NCI-H128 (cell line): Measurements from ENCODE around the gene AFAP1L1.
A peak's percentile ranks its signal among the peaks of the same experiment; 100 is the strongest.

Experiments used
- DNase-seq: peaks from one replicate; lab custom pipeline; 2025; ENCODE audit not compliant: unreplicated experiment; lab: John Stamatoyannopoulos, UW

Gene AFAP1L1

GRCh38 chr5:149283626-149284480 lies 12.2 kb downstream of the AFAP1L1 start:
- peak; percentile 14 for DNase-seq

- DNase-seq = no peak
Measured at GRCh38 chr5:149284501-149284900, 12.8 kb downstream of the AFAP1L1 start.

GRCh38 chr5:149285153-149285552 lies 13.5 kb downstream of the AFAP1L1 start:
- DNase-seq = no peak

GRCh38 chr5:149288436-149288835 lies 16.8 kb downstream of the AFAP1L1 start:
- no peak for DNase-seq

GRCh38 chr5:149289301-149289700 lies 17.6 kb downstream of the AFAP1L1 start:
- DNase-seq = no peak

GRCh38 chr5:149294872-149295829 lies 23.5 kb downstream of the AFAP1L1 start:
- DNase-seq = no peak

- no peak for DNase-seq
Measured at GRCh38 chr5:149297340-149298025, 25.8 kb downstream of the AFAP1L1 start.

GRCh38 chr5:149298163-149298562 lies 26.5 kb downstream of the AFAP1L1 start:
- DNase-seq = no peak

- no peak for DNase-seq
Measured at GRCh38 chr5:149298842-149299404, 27.3 kb downstream of the AFAP1L1 start.

- DNase-seq = no peak
Measured at GRCh38 chr5:149299451-149300054, 27.9 kb downstream of the AFAP1L1 start.

- no peak for DNase-seq
Measured at GRCh38 chr5:149300441-149300840, 28.8 kb downstream of the AFAP1L1 start.

- no peak for DNase-seq
Measured at GRCh38 chr5:149301049-149301743, 29.5 kb downstream of the AFAP1L1 start.

GRCh38 chr5:149301744-149302380 lies 30.2 kb downstream of the AFAP1L1 start:
- no peak for DNase-seq

- no peak for DNase-seq
Measured at GRCh38 chr5:149302641-149303040, 31.0 kb downstream of the AFAP1L1 start.

- no peak for DNase-seq
Measured at GRCh38 chr5:149303210-149303609, 31.6 kb downstream of the AFAP1L1 start.

GRCh38 chr5:149304195-149305078 lies 32.8 kb downstream of the AFAP1L1 start:
- no peak for DNase-seq

- no peak for DNase-seq
Measured at GRCh38 chr5:149309354-149309753, 37.7 kb downstream of the AFAP1L1 start.

GRCh38 chr5:149310488-149310887 lies 38.8 kb downstream of the AFAP1L1 start:
- DNase-seq = no peak
